Sigmoid colon (tissue), 7 donors: Measurements from ENCODE around the gene HOXB4. TPM values are rescaled to one million over a fixed set of nuclear protein-coding genes. Genes with fewer than 3 reads are reported as not detected.
A peak's percentile ranks its signal among the peaks of the same experiment; 100 is the strongest.

ENCODE experiments used
- DNase-seq: peaks from one replicate; pipeline ENCODE4 v3.0.0-alpha.2; 2019
- H3K27ac ChIP-seq, 4 donors: fragments of 200-600 bp; sonication (generic); one replicate each; pipeline ENCODE4 v1.5.1; 2016 to 2019; ENCODE audit warnings: mild to moderate bottlenecking in 1 of 4
- H3K27me3 ChIP-seq, 3 donors: fragments of 200-600 bp; sonication (generic); one replicate each; pipeline ENCODE4 v1.5.1; 2019; ENCODE audit warnings: mild to moderate bottlenecking in 1 of 3
- H3K36me3 ChIP-seq, 4 donors: fragments of 200-600 bp; sonication (generic); one replicate each; pipeline ENCODE4 v1.5.1; 2016 to 2019
- H3K4me1 ChIP-seq, 4 donors: fragments of 200-600 bp; sonication (generic); one replicate each; pipeline ENCODE4 v1.5.1; 2017 to 2019
- H3K4me3 ChIP-seq, 4 donors: fragments of 200-600 bp; sonication (generic); one replicate each; pipeline ENCODE4 v1.5.1; 2017 to 2019; ENCODE audit warnings: mild to moderate bottlenecking in 2 of 4, moderate library complexity in 1 of 4
- H3K9me3 ChIP-seq, 4 donors: fragments of 200-600 bp in 3 of 4; sonication (generic) in 3 of 4; one replicate each; pipeline versions ENCODE4 v1.5.1 to v1.6.1; 2013 to 2019
- EP300 ChIP-seq, 4 donors: sonication (generic); formaldehyde crosslinking; IDR thresholded peaks; one replicate each; pipeline ENCODE4 v1.6.1; 2017; ENCODE audit warnings: antibody characterized with exemption in 4 of 4
- POLR2A ChIP-seq, 2 donors: fragments of 450-650 bp; IDR thresholded peaks; one replicate each; pipeline ENCODE4 v1.6.1; 2016; ENCODE audit warnings: antibody characterized with exemption in 2 of 2, mild to moderate bottlenecking in 2 of 2, moderate library complexity in 2 of 2
- POLR2AphosphoS5 ChIP-seq, 4 donors: sonication (generic); formaldehyde crosslinking; IDR thresholded peaks; one replicate each; pipeline ENCODE4 v1.6.1; 2017; ENCODE audit warnings: antibody characterized with exemption in 4 of 4
- WGBS, 2 donors: extraction: QIAGEN DNeasy Blood & Tissue Kit; methylation state at CpG; one replicate each; pipeline ENCODE4 v1.1.7; 2013; 5-methylcytosine and 5-hydroxymethylcytosine counted together
- intact Hi-C: fragments of 100-400 bp; cut with DNase I; formaldehyde crosslinking; loops from one replicate; pipeline ENCODE4 v1.15.1; 2023
- polyA plus RNA-seq, 3 donors: library from polyadenylated mRNA; stranded (reverse); fragments of 200-250 nt; gene quantifications; one replicate each; pipeline ENCODE4 v1.2.3, GENCODE V29; 2013
- total RNA-seq, 4 donors: library from RNA; depleted of rRNA; stranded (reverse); fragments of >200 nt; gene quantifications; one replicate each; pipeline ENCODE4 v1.1.0, GENCODE V29; 2016
- TF ChIP-seq, protein P1 (sequence below), 4 experiments: fragments of 450-650 bp in 3 of 4; fragments of 200-600 bp in 1 of 4; IDR thresholded peaks; one replicate each; pipeline ENCODE4 v1.5.1; 2016 to 2019; ENCODE audit warnings: antibody characterized with exemption in 4 of 4, mild to moderate bottlenecking in 3 of 4, moderate library complexity in 2 of 4
- donor health status: healthy with polysubstance abuse.
- donor health status: Bipolar disorder and iron deficiency.
- donor health status: healthy.

HOXB4 gene
- total and polyA plus RNA-seq, 7 donors = 0.23 to 8.3 (median 4.6) TPM

DNA sequence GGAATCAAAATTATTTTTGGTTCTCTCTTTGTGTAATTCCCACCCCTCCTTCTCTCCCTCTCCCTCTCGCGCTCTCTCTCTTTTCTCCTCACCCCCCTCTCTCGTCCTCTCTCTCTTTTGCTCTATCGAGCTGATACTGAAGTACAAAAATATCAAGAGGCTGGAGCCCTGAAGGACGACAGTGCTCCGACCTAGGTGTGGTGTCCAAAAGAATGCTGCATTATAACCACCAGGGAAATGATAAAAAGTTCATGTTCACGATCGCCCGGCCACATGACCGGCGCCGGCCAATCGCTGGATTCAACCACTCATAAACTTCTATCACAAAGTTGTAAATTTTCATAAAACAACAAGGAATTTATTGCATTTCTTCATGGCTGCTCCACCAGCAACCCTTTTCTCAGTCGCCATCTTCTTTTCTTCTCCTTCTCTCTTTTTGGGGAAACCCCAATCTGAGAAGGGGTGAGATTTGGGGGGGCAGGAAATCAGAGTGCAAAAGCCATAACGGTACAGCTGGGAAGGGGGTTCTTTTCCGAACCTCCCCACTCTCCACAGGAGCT is 26.7 kb upstream of the HOXB4 start, which contains the start of gene HOXB6:
HOXB6 (minus strand) TSS at position 217 of the 560 bp plus-strand sequence. CDS start 6,836 bp downstream, outside the sequence.
- intact Hi-C loops = no loop called here

DNA sequence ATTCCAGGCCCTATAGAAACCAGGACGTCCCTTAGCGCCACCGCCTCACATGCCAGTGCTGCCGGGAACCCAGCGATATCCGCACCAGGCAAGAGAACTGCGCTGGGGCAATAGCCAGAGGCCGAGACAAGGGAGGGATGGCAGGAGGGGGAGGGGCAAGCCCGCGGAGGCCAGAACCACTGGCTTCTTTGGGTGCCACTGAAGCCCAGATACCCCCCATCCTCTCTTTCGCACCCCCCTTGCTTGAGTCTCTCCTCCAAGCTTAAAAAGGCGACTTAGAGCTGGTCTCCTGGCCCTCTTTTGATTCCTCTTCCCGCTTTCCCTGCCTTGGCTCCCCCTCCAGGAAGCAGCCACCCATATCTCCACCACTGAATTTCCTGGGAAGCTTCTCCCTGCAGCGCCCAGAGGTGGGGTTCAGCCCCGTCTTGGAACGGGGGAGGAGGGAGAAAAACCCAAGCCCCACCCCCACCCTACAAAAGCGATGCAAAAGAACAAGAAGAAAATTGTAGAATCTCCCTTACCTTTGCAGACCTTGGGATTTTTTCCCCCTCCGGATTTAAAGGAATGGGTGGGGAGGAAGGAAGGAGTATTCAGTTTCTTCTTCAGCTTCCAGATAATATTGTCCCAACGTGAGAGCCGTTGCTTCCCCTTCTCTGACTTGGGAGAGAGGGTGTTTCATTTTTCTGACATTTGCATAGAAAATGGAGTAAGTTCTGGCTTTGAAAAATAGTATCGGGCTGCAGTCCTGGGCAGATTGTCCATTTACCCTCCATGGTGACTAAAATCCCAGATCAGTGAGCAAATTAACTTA is 26.0 kb upstream of the HOXB4 start:
- Histone ChIP-seq H3K36me3 (peaks cover 0 to 34% (median 7%) of the 10 kb centered on the region in 4 donors), H3K27ac (peak overlapping the region in 3 of 4 donors; percentile 62 to 99 (median 67)), H3K27me3 (peaks cover 0 to 7% (median 4%) of the 10 kb centered on the region in 3 donors), H3K4me3 (peak overlapping the region; percentile 25 to 43 (median 38)), H3K9me3 (no peaks in the 10 kb centered on the region), H3K4me1 (peaks cover 0 to 47% (median 34%) of the 10 kb centered on the region in 4 donors)
- peak in 1 of 4 donors; percentile 44 for TF ChIP-seq POLR2AphosphoS5 (IDR thresholded peaks at IDR 0.05)
- TF ChIP-seq, protein P1, sequence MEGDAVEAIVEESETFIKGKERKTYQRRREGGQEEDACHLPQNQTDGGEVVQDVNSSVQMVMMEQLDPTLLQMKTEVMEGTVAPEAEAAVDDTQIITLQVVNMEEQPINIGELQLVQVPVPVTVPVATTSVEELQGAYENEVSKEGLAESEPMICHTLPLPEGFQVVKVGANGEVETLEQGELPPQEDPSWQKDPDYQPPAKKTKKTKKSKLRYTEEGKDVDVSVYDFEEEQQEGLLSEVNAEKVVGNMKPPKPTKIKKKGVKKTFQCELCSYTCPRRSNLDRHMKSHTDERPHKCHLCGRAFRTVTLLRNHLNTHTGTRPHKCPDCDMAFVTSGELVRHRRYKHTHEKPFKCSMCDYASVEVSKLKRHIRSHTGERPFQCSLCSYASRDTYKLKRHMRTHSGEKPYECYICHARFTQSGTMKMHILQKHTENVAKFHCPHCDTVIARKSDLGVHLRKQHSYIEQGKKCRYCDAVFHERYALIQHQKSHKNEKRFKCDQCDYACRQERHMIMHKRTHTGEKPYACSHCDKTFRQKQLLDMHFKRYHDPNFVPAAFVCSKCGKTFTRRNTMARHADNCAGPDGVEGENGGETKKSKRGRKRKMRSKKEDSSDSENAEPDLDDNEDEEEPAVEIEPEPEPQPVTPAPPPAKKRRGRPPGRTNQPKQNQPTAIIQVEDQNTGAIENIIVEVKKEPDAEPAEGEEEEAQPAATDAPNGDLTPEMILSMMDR (IDR thresholded peaks at IDR 0.05) = no peak
- peak in 1 of 2 donors; percentile 8 for TF ChIP-seq POLR2A (IDR thresholded peaks at IDR 0.05)
- WGBS, 2 donors = 12 to 22% methylated on average over 21 of the region's 21 CpGs
- intact Hi-C loops = no loop called here
- DNase-seq = no peak

More for the DNA sequence above, 26.7 kb upstream of the HOXB4 start, which contains the start of gene HOXB6:
- Histone ChIP-seq H3K36me3 (peaks cover 0 to 34% (median 7%) of the 10 kb centered on the region in 4 donors), H3K9me3 (no peaks in the 10 kb centered on the region), H3K4me3 (peak within 1 kb of the TSS; percentile 25 to 43 (median 38)), H3K27me3 (peaks cover 0 to 14% (median 4%) of the 10 kb centered on the region in 3 donors), H3K4me1 (peaks cover 0 to 47% (median 34%) of the 10 kb centered on the region in 4 donors), H3K27ac (peak within 1 kb of the TSS in 3 of 4 donors; percentile 62 to 99 (median 67))
- no peak for DNase-seq
- TF ChIP-seq POLR2AphosphoS5 (IDR thresholded peaks at IDR 0.05) = peak in 3 of 4 donors; percentile 44 to 73 (median 62)
- no peak for TF ChIP-seq EP300 (IDR thresholded peaks at IDR 0.05)
- TF ChIP-seq, protein P1 (IDR thresholded peaks at IDR 0.05) = peak in 1 of 4 experiments; percentile 13
- peak in 1 of 2 donors; percentile 76 for TF ChIP-seq POLR2A (IDR thresholded peaks at IDR 0.05)
- 14 to 35% methylated on average over 16 of the region's 16 CpGs for WGBS, 2 donors

DNA sequence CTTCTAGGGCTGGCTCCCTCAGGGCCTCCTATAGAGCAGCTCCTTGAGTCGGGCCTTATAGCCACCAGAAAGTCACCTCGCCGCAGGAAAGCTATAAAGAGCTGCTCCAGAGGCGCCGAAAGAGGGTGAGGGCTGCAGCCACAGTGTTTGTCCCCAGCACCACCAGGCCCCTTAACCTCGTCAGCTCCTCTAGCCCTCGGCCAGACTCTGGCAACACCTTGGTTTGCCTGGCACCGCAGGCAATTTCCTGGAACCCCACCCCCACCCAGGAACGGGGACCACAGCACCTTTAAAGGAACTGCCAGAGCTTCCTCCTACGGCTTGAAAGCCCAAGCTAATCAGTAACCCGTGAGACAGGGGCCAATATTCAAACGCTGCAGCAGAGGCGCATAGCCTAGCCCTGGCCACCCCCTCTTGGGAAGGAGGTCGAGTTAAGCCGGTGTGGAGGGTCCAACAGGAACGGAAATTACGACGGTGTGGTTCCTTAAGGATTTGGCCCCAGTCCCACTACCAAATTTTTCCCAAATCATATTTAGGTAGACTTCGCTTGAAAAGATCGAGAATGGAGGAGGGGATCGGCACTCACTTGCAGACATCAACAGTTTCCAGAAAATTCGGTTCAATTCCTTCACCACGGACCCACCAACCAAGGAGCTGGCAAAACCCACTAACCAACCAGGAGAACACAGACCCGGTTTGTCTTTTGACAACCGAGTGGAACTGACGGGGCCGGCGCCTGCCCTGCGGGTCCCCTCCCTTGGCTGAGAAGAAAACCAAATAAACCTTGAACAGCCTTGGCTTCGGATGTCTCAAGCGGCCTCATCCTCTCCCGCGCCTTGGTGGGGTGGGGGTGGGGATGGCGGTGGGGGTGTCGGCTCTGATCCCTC is 23.6 kb upstream of the HOXB4 start:
- intact Hi-C loops = no loop called here
- Histone ChIP-seq H3K27me3 (peaks cover 0 to 4% (median 0%) of the 10 kb centered on the region in 3 donors), H3K27ac (peak overlapping the region in 2 of 4 donors; percentile 95 to 99), H3K36me3 (peaks cover 0 to 27% (median 4%) of the 10 kb centered on the region in 4 donors), H3K9me3 (no peaks in the 10 kb centered on the region), H3K4me3 (peak overlapping the region in 3 of 4 donors; percentile 18 to 43 (median 42)), H3K4me1 (peaks cover 0 to 64% (median 55%) of the 10 kb centered on the region in 4 donors)
- WGBS, 2 donors = 13 to 35% methylated on average over 35 of the region's 35 CpGs
- DNase-seq = no peak
- TF ChIP-seq EP300 (IDR thresholded peaks at IDR 0.05) = no peak
- TF ChIP-seq POLR2A (IDR thresholded peaks at IDR 0.05) = peak in 1 of 2 donors; percentile 10

DNA sequence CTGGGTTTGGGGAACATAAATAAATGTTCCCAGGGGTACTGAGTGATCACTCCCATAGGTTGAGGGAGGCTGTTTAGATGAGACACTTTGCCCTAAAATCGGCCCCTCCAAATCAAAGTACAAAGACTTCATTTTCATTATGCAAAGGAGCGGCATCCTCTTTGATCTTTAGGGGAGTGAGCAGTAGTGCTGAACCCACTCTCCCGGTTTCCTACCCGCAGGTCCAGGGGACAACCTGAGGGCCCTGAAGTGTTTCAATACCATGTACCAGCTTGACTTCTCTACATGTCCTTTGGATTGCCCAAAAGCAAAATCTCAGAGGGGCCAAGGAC is 23.0 kb upstream of the HOXB4 start:
- peaks cover 0 to 70% (median 60%) of the 10 kb centered on the region in 4 donors for H3K4me1 ChIP-seq
- no peak for DNase-seq
- H3K27me3 ChIP-seq = peaks cover 0 to 4% (median 0%) of the 10 kb centered on the region in 3 donors
- TF ChIP-seq, protein P1 (IDR thresholded peaks at IDR 0.05) = no peak
- TF ChIP-seq POLR2A (IDR thresholded peaks at IDR 0.05) (no peak), POLR2AphosphoS5 (IDR thresholded peaks at IDR 0.05) (no peak), EP300 (IDR thresholded peaks at IDR 0.05) (no peak)
- no peaks in the 10 kb centered on the region for H3K9me3 ChIP-seq
- H3K4me3 ChIP-seq = no peak overlapping the region
- H3K27ac ChIP-seq = peak overlapping the region in 2 of 4 donors; percentile 95 to 99
- 16 to 64% methylated on average over 4 of the region's 4 CpGs for WGBS, 2 donors
- intact Hi-C loops = no loop called here
- H3K36me3 ChIP-seq = peaks cover 0 to 21% (median under 1%) of the 10 kb centered on the region in 4 donors
